GM10266 (cell line): ENCODE results near the gene TMEM169.

Source experiments
- DNase-seq: peaks from one replicate; pipeline ENCODE4 v3.0.0; 2012; ENCODE audit errors: extremely low spot score
- TF ChIP-seq, protein P1 (sequence below): IDR thresholded peaks from 2 replicates; pipeline ENCODE4 v1.5.1; 2012; ENCODE audit warnings: mild to moderate bottlenecking, low read depth; ENCODE audit not compliant: control insufficient read depth, insufficient read depth; ENCODE audit errors: missing control alignments

Gene TMEM169

DNA sequence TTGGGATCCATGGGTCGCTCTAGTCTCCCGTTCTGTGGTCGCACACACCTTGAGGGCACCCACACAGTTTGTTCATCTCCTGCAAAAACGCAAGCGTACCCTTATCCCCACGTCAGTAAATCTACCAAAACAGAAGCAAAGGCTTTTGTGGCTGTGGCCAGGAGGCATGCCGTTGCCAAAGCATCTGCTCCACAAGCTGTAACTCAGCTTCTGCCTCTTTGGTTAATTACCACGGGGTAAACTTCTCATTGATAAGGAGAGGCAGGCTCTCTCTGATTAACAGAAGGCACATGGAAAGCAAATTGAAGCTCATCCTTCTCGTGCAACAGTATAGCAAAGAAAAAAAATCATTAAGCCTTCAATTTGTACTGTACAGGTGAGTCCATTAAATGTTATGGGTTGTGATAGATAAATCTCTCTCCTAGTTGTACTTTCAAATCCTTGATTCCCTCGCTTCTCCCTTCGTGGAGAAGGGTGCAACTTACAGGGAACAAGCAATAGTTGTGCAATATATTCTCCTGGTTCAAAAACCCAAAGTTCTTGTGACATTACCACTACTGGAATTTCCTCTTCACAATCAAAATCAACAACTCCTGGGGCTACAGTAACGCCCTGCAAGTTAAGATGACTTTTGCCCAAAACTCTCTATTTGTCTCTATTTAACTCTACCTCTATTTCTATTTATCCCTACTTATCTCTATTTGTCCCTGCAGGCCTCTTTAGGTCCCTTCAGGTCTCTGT lies 10.4 kb upstream of the TMEM169 start:
- DNase-seq, result no peak

DNA sequence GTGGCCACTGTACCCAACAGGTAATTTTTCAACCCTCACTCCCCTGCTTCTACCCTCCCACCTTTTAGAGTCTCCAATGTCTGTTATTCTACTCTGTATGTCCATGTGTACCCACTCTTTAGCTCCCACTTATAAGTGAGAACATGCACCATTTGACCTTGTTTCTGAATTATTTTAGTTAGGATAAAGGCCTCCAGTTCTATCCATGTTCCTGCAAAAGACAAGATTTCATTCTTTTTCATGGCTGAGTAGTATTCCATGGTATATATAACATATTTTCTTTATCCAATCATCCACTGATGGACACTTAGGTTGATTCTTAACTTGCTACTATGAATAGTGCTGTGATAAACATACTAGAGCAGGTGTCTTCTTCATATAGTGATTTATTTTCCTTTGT lies 9.2 kb upstream of the TMEM169 start:
- DNase-seq, result no peak
- TF ChIP-seq, protein P1, sequence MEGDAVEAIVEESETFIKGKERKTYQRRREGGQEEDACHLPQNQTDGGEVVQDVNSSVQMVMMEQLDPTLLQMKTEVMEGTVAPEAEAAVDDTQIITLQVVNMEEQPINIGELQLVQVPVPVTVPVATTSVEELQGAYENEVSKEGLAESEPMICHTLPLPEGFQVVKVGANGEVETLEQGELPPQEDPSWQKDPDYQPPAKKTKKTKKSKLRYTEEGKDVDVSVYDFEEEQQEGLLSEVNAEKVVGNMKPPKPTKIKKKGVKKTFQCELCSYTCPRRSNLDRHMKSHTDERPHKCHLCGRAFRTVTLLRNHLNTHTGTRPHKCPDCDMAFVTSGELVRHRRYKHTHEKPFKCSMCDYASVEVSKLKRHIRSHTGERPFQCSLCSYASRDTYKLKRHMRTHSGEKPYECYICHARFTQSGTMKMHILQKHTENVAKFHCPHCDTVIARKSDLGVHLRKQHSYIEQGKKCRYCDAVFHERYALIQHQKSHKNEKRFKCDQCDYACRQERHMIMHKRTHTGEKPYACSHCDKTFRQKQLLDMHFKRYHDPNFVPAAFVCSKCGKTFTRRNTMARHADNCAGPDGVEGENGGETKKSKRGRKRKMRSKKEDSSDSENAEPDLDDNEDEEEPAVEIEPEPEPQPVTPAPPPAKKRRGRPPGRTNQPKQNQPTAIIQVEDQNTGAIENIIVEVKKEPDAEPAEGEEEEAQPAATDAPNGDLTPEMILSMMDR, result no peak

More for the DNA sequence above, 10.4 kb upstream of the TMEM169 start:
- TF ChIP-seq, protein P1, result no peak

DNA sequence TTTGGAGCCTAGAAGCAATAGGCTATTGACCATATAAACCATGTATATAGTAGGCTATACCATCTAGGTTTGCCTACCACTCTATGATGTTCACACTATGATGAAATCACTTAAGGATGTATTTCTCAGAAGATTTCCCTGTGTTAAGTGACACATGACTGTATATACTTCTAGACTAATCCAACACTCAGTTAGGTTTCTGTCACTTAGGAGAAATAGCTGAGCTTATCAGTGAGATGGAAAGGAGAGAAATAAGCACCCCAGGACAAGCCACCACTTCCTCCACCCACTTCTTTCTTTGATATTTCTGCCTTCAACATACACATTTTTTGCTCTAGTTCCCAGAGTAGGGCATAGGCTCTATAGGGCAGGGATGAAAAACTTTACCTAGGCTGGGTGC lies 7.9 kb upstream of the TMEM169 start:
- no peak for DNase-seq

DNA sequence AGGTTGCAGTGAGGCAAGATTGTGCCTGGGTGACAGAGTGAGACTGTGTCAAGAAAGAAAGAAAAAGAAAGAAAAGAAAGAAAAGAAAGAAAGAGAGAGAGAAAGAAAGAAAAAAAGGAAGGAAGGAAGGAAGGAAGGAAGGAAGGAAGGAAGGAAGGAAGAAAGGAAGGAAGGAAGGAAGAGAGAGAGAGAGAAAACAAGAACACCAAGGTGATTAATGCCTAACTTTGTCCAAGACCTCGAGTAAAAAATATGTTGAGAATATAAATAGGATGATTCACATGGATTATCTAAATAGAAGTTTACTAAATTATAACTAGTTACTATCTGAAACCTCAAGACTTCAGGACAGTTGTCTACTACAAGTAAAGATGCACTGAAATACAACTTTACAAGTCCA lies 7.3 kb upstream of the TMEM169 start:
- DNase-seq, result no peak
- TF ChIP-seq, protein P1, result no peak

More for the DNA sequence above, 7.9 kb upstream of the TMEM169 start:
- TF ChIP-seq, protein P1, result no peak

DNA sequence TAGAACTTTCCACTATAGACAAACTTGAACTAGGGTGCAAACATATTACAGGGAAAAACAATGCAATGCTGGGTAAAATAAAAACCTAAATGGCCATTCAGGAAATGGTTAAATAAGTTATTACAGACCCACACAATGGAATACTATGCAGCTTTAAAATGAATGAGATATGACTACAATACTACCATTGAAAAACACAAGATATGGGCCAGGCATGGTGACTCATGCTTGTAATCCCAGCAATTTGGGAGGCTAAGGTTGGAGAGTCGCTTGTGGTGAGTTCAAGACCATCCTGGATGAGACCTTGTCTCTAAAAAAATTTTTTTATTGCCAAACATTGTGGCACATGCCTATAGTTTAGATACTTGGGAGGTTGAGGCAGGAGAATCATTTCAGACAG lies 6.9 kb upstream of the TMEM169 start:
- TF ChIP-seq, protein P1, result no peak
- DNase-seq, result no peak

DNA sequence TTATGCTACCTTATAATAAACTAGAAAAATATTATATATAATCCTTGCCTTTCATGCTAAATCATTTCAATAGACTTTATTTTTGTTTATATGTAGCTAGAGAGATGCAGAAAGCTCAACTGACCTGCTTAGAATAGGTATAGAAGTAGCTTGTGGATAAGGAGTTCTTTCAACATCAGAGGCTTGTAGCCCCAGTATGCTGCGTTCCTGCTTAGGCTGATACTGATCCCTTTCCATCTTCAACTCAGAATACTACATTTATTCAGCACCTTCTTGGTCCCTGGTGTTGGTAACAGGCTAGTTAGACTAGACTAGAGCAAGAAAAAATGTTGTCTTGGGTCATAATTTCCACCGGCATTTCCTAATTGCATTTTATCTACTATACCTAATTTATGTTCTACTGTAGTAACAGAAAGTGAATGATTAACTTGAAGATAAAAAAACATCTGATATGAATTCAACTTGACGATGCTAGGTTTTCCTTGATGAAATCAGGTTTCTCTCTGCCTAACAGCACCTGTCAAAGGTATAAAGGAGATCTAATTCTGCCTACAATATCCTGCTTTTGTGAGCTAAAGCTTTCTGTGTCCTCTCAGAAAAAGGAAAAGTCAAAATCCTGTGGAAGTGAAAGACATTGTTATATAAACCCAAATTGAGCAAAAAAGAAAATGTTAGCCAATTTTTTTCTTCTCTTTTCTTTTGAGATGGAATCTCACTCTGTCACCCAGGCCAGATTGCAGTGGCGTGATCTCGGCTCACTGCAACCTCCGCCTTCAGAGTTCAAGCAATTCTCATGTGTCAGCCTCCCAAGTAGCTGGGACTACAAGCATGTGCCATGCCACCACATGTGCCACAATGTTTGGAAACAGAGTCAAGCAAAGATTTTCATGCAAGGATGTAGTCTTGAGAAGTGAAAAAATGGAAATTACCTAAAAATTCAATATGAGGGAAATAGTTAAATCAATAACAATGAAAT lies 5.9 kb upstream of the TMEM169 start:
- no peak for DNase-seq
- TF ChIP-seq, protein P1, result no peak
